PFSK-1 (cell line): ENCODE measurements around the gene CCDC87.

ENCODE experiments used
- SIN3A ChIP-seq: IDR thresholded peaks from 2 replicates; pipeline ENCODE4 v1.6.1; 2012; ENCODE audit warnings: mild to moderate bottlenecking, low read length, moderate library complexity, borderline replicate concordance; ENCODE audit not compliant: insufficient read depth
- TAF1 ChIP-seq: IDR thresholded peaks from 2 replicates; pipeline ENCODE4 v1.6.1; 2012; ENCODE audit warnings: low read length, control low read depth, borderline replicate concordance; ENCODE audit not compliant: insufficient read depth

DNA sequence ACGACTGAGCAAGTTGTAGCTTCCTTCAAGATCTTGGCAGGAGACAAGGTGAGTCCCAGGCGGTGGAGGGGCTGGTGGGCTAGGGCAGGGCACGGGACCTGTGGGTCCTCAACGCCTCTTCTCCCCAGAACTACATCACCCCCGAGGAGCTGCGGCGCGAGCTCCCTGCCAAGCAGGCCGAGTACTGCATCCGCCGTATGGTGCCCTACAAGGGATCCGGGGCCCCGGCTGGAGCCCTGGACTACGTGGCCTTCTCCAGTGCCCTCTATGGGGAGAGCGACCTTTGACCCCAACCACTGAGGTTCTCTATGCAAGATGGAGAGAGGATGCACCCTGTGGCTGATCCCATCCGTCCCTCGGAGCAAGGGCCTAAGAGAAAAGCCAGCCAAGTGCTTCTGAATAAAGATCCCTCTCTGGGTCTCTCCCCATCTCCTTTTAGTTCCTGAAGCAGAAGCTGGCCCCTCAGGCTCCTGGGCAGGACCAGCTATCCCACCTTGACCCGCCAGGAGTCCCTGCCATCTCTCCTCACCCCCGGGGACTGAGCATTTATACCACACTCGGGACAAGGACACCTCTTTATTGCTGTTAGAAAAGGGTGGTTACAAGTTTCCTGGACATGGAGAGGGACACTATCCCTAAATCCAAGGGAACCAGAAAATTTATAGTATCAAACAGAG lies 29.8 kb downstream of the CCDC87 start:
- TF ChIP-seq TAF1 (no peak), SIN3A (no peak)
